Stomach smooth muscle (tissue), 2 donors: ENCODE data around the gene NEAT1.

Source experiments
- H3K27ac ChIP-seq: one replicate; pipeline ENCODE4 v1.7.0; 2013; ENCODE audit warnings: mild to moderate bottlenecking, low read length, inconsistent platforms
- H3K27me3 ChIP-seq, 2 donors: one replicate each; pipeline ENCODE4 v1.7.0; 2013; ENCODE audit warnings: low read length in 2 of 2; ENCODE audit not compliant: insufficient read depth in 2 of 2, control insufficient read depth in 1 of 2
- H3K36me3 ChIP-seq, 2 donors: one replicate each; pipeline ENCODE4 v1.7.0; 2013; ENCODE audit warnings: low read length in 2 of 2; ENCODE audit not compliant: control insufficient read depth in 2 of 2, insufficient read depth in 2 of 2
- H3K4me1 ChIP-seq: one replicate; pipeline ENCODE4 v1.7.0; 2013; ENCODE audit warnings: low read length; ENCODE audit not compliant: control insufficient read depth, insufficient read depth
- H3K4me3 ChIP-seq, 2 donors: one replicate each; pipeline ENCODE4 v1.7.0; 2013; ENCODE audit warnings: low read length in 2 of 2
- H3K9ac ChIP-seq, 2 donors: one replicate each; pipeline ENCODE4 v1.7.0; 2013; ENCODE audit warnings: low read length in 2 of 2, mild to moderate bottlenecking in 1 of 2
- H3K9me3 ChIP-seq, 2 donors: one replicate each; pipeline ENCODE4 v1.7.0; 2013; ENCODE audit warnings: low read length in 2 of 2; ENCODE audit not compliant: control insufficient read depth in 2 of 2
- donor health status: healthy.
- donor health status: Pancreatic carcinoma.

The NEAT1 gene

GRCh38 chr11:65390099-65390941 is 32.3 kb upstream of the NEAT1 start:
- H3K9me3 ChIP-seq: no peaks in the 10 kb centered on the region
- H3K4me3 ChIP-seq: no peak overlapping the region
- H3K36me3 ChIP-seq: peaks cover 5 to 14% of the 10 kb centered on the region in 2 donors
- peaks cover 35% of the 10 kb centered on the region for H3K4me1 ChIP-seq
- no peak overlapping the region for H3K9ac ChIP-seq
- H3K27me3 ChIP-seq: no peaks in the 10 kb centered on the region
- no peak overlapping the region for H3K27ac ChIP-seq

- Histone ChIP-seq H3K4me3 (no peak overlapping the region), H3K27me3 (no peaks in the 10 kb centered on the region), H3K9ac (no peak overlapping the region), H3K9me3 (no peaks in the 10 kb centered on the region), H3K36me3 (peaks cover 9 to 18% of the 10 kb centered on the region in 2 donors), H3K4me1 (peaks cover 32% of the 10 kb centered on the region), H3K27ac (no peak overlapping the region)
Measured at GRCh38 chr11:65390996-65391395, 31.6 kb upstream of the NEAT1 start.

- Histone ChIP-seq H3K27ac (no peak overlapping the region), H3K4me1 (peaks cover 24% of the 10 kb centered on the region), H3K9me3 (no peaks in the 10 kb centered on the region)
Measured at GRCh38 chr11:65392186-65392829, 30.3 kb upstream of the NEAT1 start.

GRCh38 chr11:65392899-65393298 is 29.7 kb upstream of the NEAT1 start:
- Histone ChIP-seq H3K27me3 (no peaks in the 10 kb centered on the region), H3K9ac (no peak overlapping the region), H3K4me3 (no peak overlapping the region), H3K36me3 (peaks cover 15 to 23% of the 10 kb centered on the region in 2 donors), H3K4me1 (peaks cover 19% of the 10 kb centered on the region), H3K27ac (no peak overlapping the region), H3K9me3 (no peaks in the 10 kb centered on the region)

More at GRCh38 chr11:65392186-65392829, 30.3 kb upstream of the NEAT1 start:
- Histone ChIP-seq H3K9ac (no peak overlapping the region), H3K4me3 (no peak overlapping the region), H3K27me3 (no peaks in the 10 kb centered on the region), H3K36me3 (peaks cover 12 to 21% of the 10 kb centered on the region in 2 donors)

- Histone ChIP-seq H3K4me3 (no peak overlapping the region), H3K36me3 (peaks cover 15 to 25% of the 10 kb centered on the region in 2 donors), H3K27me3 (no peaks in the 10 kb centered on the region), H3K27ac (no peak overlapping the region), H3K9ac (no peak overlapping the region), H3K9me3 (no peaks in the 10 kb centered on the region), H3K4me1 (peaks cover 12% of the 10 kb centered on the region)
Measured at GRCh38 chr11:65393513-65394079, 29.0 kb upstream of the NEAT1 start.

- peaks cover 15 to 22% of the 10 kb centered on the region in 2 donors for H3K36me3 ChIP-seq
Measured at GRCh38 chr11:65394125-65394536, 28.5 kb upstream of the NEAT1 start.

GRCh38 chr11:65395961-65396530 is 26.6 kb upstream of the NEAT1 start:
- peaks cover 14 to 31% of the 10 kb centered on the region in 2 donors for H3K36me3 ChIP-seq
- H3K27ac ChIP-seq: no peak overlapping the region
- H3K4me1 ChIP-seq: peaks cover under 1% of the 10 kb centered on the region

More at GRCh38 chr11:65394125-65394536, 28.5 kb upstream of the NEAT1 start:
- Histone ChIP-seq H3K9me3 (no peaks in the 10 kb centered on the region), H3K27ac (no peak overlapping the region), H3K9ac (no peak overlapping the region), H3K27me3 (no peaks in the 10 kb centered on the region), H3K4me1 (peaks cover 7% of the 10 kb centered on the region), H3K4me3 (no peak overlapping the region)

GRCh38 chr11:65396769-65397745 is 25.5 kb upstream of the NEAT1 start:
- Histone ChIP-seq H3K27ac (no peak overlapping the region), H3K27me3 (no peaks in the 10 kb centered on the region), H3K4me3 (no peak overlapping the region), H3K9me3 (no peaks in the 10 kb centered on the region), H3K36me3 (peaks cover 14 to 29% of the 10 kb centered on the region in 2 donors), H3K9ac (no peak overlapping the region), H3K4me1 (no peaks in the 10 kb centered on the region)

More at GRCh38 chr11:65395961-65396530, 26.6 kb upstream of the NEAT1 start:
- Histone ChIP-seq H3K9me3 (no peaks in the 10 kb centered on the region), H3K4me3 (no peak overlapping the region), H3K9ac (no peak overlapping the region), H3K27me3 (no peaks in the 10 kb centered on the region)

- Histone ChIP-seq H3K4me3 (no peak overlapping the region), H3K9ac (no peak overlapping the region), H3K36me3 (peaks cover 14 to 30% of the 10 kb centered on the region in 2 donors), H3K27me3 (no peaks in the 10 kb centered on the region), H3K4me1 (no peaks in the 10 kb centered on the region), H3K27ac (no peak overlapping the region), H3K9me3 (no peaks in the 10 kb centered on the region)
Measured at GRCh38 chr11:65398362-65398910, 24.2 kb upstream of the NEAT1 start.
